GM12878 (cell line): ENCODE results near the gene CYBB. TPM values are rescaled to one million over a fixed set of nuclear protein-coding genes. Genes with fewer than 3 reads are reported as not detected.

Experiments
- ATAC-seq: fragments of 200-7000 bp; cut with Tn5 transposase; 3 replicates; pipeline ENCODE4 v1.9.1; 2020; ENCODE audit warnings: mild to moderate bottlenecking, moderate library complexity
- BruUV-seq: library from RNA; stranded (reverse); fragments of 400-500 nt; replicated peaks from 2 replicates; lab custom pipeline; 2021; lab: Mats Ljungman, UMichigan
- CTCF ChIA-PET: fragments of 300-600 bp; sonication (Branson Sonifier 250); formaldehyde crosslinking; extraction: SDS; loops from one replicate; lab custom pipeline; 2021; ENCODE audit warnings: inconsistent platforms; lab: Yijun Ruan, JAX
- POLR2A ChIA-PET: fragments of 350-600 bp; formaldehyde crosslinking; extraction: SDS; loops from one replicate; lab custom pipeline; 2021; ENCODE audit warnings: inconsistent platforms; lab: Charles Lee
- RAD21 ChIA-PET: fragments of 300-600 bp; sonication (Branson Sonifier 250); formaldehyde crosslinking; loops from one replicate; lab custom pipeline; 2023; ENCODE audit warnings: antibody characterized with exemption; ENCODE audit not compliant: unreplicated experiment; lab: Charles Lee
- SMC1A ChIA-PET: fragments of 300-600 bp; sonication (Branson Sonifier 250); formaldehyde crosslinking; loops from one replicate; lab custom pipeline; 2023; ENCODE audit not compliant: unreplicated experiment, uncharacterized antibody; lab: Charles Lee
- DNase-seq: peaks from one replicate; pipeline ENCODE4 v3.0.0-alpha.2; 2011; ENCODE audit warnings: low read depth, low spot score
- FAIRE-seq: peaks from 3 replicates; lab custom pipeline; 2011; peaks lifted over from hg19 to GRCh38; lab: Jason Lieb, UNC
- H2AFZ ChIP-seq: 2 replicates; pipeline ENCODE4 v1.6.0; 2011; ENCODE audit warnings: low read depth, low read length, control low read depth; ENCODE audit not compliant: control insufficient read depth
- H3K27ac ChIP-seq: 2 replicates; pipeline ENCODE4 v1.5.1; 2011; ENCODE audit warnings: control low read depth; ENCODE audit not compliant: control insufficient read depth, insufficient read depth
- H3K27me3 ChIP-seq, 2 experiments: replicated peaks in 1 of 2; 2 replicates each; pipeline versions ENCODE4 v1.6.0 to v1.6.1; 2011; ENCODE audit warnings: low read length in 1 of 2; ENCODE audit not compliant: control insufficient read depth in 2 of 2, insufficient read depth in 2 of 2
- H3K36me3 ChIP-seq, 2 experiments: 2 replicates each; pipeline ENCODE4 v1.5.1; 2011; ENCODE audit warnings: low read length in 1 of 2; ENCODE audit not compliant: control insufficient read depth in 2 of 2, insufficient read depth in 2 of 2
- H3K4me1 ChIP-seq: 2 replicates; pipeline ENCODE4 v1.6.1; 2011; ENCODE audit warnings: mild to moderate bottlenecking, low read length, moderate library complexity, mixed read lengths; ENCODE audit not compliant: control insufficient read depth, insufficient read depth
- H3K4me2 ChIP-seq: 2 replicates; pipeline ENCODE4 v1.6.0; 2011; ENCODE audit warnings: control low read depth; ENCODE audit not compliant: control insufficient read depth, insufficient read depth
- H3K4me3 ChIP-seq: fragments of 200-600 bp; sonication (generic); 2 replicates; pipeline ENCODE4 v1.5.1; 2016
- H3K79me2 ChIP-seq: 2 replicates; pipeline ENCODE4 v1.6.0; 2011; ENCODE audit warnings: low read length; ENCODE audit not compliant: control insufficient read depth, insufficient read depth
- H3K9ac ChIP-seq: 2 replicates; pipeline ENCODE4 v1.8.0; 2011; ENCODE audit warnings: low read length, control low read depth, mixed read lengths; ENCODE audit not compliant: control insufficient read depth, insufficient read depth
- H3K9me3 ChIP-seq: replicated peaks from 3 replicates; pipeline ENCODE4 v1.5.1; 2011; ENCODE audit warnings: mild to moderate bottlenecking, low read length; ENCODE audit not compliant: control insufficient read depth, insufficient read depth
- H4K20me1 ChIP-seq: 2 replicates; pipeline ENCODE4 v1.6.0; 2011; ENCODE audit not compliant: control insufficient read depth, insufficient read depth
- CEBPZ ChIP-seq: fragments of 150-350 bp; IDR thresholded peaks from 2 replicates; pipeline ENCODE4 v1.6.1; 2016; ENCODE audit warnings: low read depth, low read length
- CREB1 ChIP-seq: IDR thresholded peaks from 2 replicates; pipeline ENCODE4 v1.6.1; 2012; ENCODE audit warnings: low read depth, mild to moderate bottlenecking, inconsistent platforms
- JUNB ChIP-seq: IDR thresholded peaks from 2 replicates; pipeline ENCODE4 v1.6.1; 2016; ENCODE audit warnings: antibody characterized with exemption, mild to moderate bottlenecking
- JUND ChIP-seq: IDR thresholded peaks from 2 replicates; pipeline ENCODE4 v1.6.1; 2012; ENCODE audit warnings: low read depth, mild to moderate bottlenecking, low read length, improper control_type of control experiment, moderate library complexity
- NFIC ChIP-seq: IDR thresholded peaks from 2 replicates; pipeline ENCODE4 v1.6.1; 2012; ENCODE audit warnings: low read depth, mild to moderate bottlenecking, inconsistent platforms, low read length, moderate library complexity
- RUNX3 ChIP-seq: IDR thresholded peaks from 2 replicates; pipeline ENCODE4 v1.6.1; 2012; ENCODE audit warnings: low read length, inconsistent platforms
- SPI1 ChIP-seq: IDR thresholded peaks from 2 replicates; pipeline ENCODE4 v1.6.1; 2011; ENCODE audit warnings: low read depth, mild to moderate bottlenecking, low read length, moderate library complexity, borderline replicate concordance; ENCODE audit not compliant: insufficient read depth
- WGBS: methylation state at CpG from one replicate; pipeline ENCODE4 v1.1.6; 2016; ENCODE audit warnings: low lambda C conversion rate; ENCODE audit not compliant: insufficient replicate concordance, insufficient coverage; ENCODE audit errors: missing lambda C conversion rate; 5-methylcytosine and 5-hydroxymethylcytosine counted together
- in situ Hi-C: fragments of 300-500 bp; cut with MboI; formaldehyde crosslinking; loops from 9 replicates; pipeline ENCODE4 v1.14.3; 2018; ENCODE audit warnings: mixed read lengths
- intact Hi-C: fragments of 100-400 bp; cut with micrococcal nuclease; formaldehyde crosslinking; loops from one replicate; pipeline ENCODE4 v1.14.2; 2022; ENCODE audit not compliant: unreplicated experiment
- polyA plus RNA-seq, 11 experiments: library from polyadenylated mRNA; depleted of rRNA in 4 of 11; unstranded in 6 of 11; stranded (reverse) in 5 of 11; fragments of >200 nt; fragmentation: Nextera tagmentation in 4 of 11; fragmentation: Illumina TruSeq in 1 of 11; extraction: Ambion mirVana in 4 of 11; extraction: Trizol in 1 of 11; gene quantifications; 1 replicate in 1 of 11; 2 replicates in 10 of 11; pipeline versions ENCODE4 v1.2.1 to v1.2.3, GENCODE V29; 2011 to 2016; ENCODE audit warnings: inconsistent platforms in 2 of 11, missing spikeins in 2 of 11, low read depth in 1 of 11
- total RNA-seq, 4 experiments: library from RNA; depleted of rRNA in 3 of 4; stranded (reverse); fragments of >200 nt in 3 of 4; fragmentation: Illumina TruSeq in 1 of 4; extraction: Trizol in 1 of 4; gene quantifications; 2 replicates each; pipeline versions ENCODE4 v1.2.1 to v1.2.3, GENCODE V29; 2013 to 2021
- TF ChIP-seq, protein P1 (sequence below): IDR thresholded peaks from 2 replicates; pipeline ENCODE4 v1.6.1; 2012; ENCODE audit warnings: low read length, inconsistent platforms

Gene CYBB
- total and polyA plus RNA-seq, 10 of the 15 experiments (the other 5 are each of a cell fraction or from before 2014, with no cell fraction given) = 6.2 to 73.9 (median 24.8) TPM

GRCh38 chrX:37815366-37815765 is 35.5 kb downstream of the CYBB start:
- Histone ChIP-seq H3K9me3 (no peaks in the 10 kb centered on the region; the same call in 2 of the 3 replicates), H3K27me3 (no peaks in the 10 kb centered on the region; a peak in 1 of 4 replicates), H3K4me2 (no peak overlapping the region), H3K4me3 (no peak overlapping the region), H3K4me1 (peaks cover 27% of the 10 kb centered on the region), H4K20me1 (no peaks in the 10 kb centered on the region), H3K9ac (no peak overlapping the region), H2AFZ (no peak overlapping the region), H3K79me2 (no peaks in the 10 kb centered on the region), H3K36me3 (no peaks in the 10 kb centered on the region; a peak in 1 of 4 replicates), H3K27ac (peak overlapping the region; percentile 39; the same call in 1 of the 2 replicates)
- RAD21 ChIA-PET = interaction anchor here (1.0 to 4.5 kb wide), 6 partner anchors 8 to 69 kb away, joined by 3 to 34 read pairs (median 5); no protein-coding TSS in a partner anchor
- FAIRE-seq = no peak
- WGBS = 6% methylated on average over 5 of the region's 5 CpGs
- intact Hi-C loops (loop anchor here (2.0 to 5.0 kb wide), 2 partner anchors 33 to 61 kb away; partner anchors contain the start of gene CYBB), in situ Hi-C loops (no loop called here)
- ATAC-seq = no peak
- TF ChIP-seq, protein P1, sequence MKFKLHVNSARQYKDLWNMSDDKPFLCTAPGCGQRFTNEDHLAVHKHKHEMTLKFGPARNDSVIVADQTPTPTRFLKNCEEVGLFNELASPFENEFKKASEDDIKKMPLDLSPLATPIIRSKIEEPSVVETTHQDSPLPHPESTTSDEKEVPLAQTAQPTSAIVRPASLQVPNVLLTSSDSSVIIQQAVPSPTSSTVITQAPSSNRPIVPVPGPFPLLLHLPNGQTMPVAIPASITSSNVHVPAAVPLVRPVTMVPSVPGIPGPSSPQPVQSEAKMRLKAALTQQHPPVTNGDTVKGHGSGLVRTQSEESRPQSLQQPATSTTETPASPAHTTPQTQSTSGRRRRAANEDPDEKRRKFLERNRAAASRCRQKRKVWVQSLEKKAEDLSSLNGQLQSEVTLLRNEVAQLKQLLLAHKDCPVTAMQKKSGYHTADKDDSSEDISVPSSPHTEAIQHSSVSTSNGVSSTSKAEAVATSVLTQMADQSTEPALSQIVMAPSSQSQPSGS = no peak
- TF ChIP-seq SPI1 = peak; percentile 86
- CTCF ChIA-PET = interaction anchor here (1.0 to 3.6 kb wide), 4 partner anchors 9 to 70 kb away, joined by 3 to 23 read pairs (median 8); no protein-coding TSS in a partner anchor
- SMC1A ChIA-PET = interaction anchor here (0.6 to 10.3 kb wide), 9 partner anchors 8 to 70 kb away, joined by 3 to 75 read pairs (median 4); partner anchors contain the start of gene CYBB
- no peak for DNase-seq
- BruUV-seq = no TSS peak
- POLR2A ChIA-PET = interaction anchor here (1.0 to 1.5 kb wide), 4 partner anchors 24 to 38 kb away, joined by 3 to 8 read pairs (median 3); partner anchors contain the start of gene CYBB

- SMC1A ChIA-PET = interaction anchor here (0.7 to 10.3 kb wide), 12 partner anchors 9 to 499 kb away, joined by 3 to 75 read pairs (median 5); partner anchors contain the start of gene CYBB
- intact Hi-C loops = loop anchor here (5.0 kb wide), 1 partner anchor 34 kb away; the partner anchor contains the start of gene CYBB
- H3K4me1 ChIP-seq = peaks cover 24% of the 10 kb centered on the region
- TF ChIP-seq CREB1 (0 out of 2 replicates have a peak, but pooled peaks have one; percentile 38), CEBPZ (no peak), NFIC (peak; percentile 18; the same call in 1 of the 2 replicates), JUNB (peak; percentile 23; the same call in 1 of the 2 replicates), RUNX3 (peak; percentile 5; the same call in 1 of the 2 replicates), JUND (no peak)
- TF ChIP-seq, all 136 proteins: peak for 4
- ChIA-PET POLR2A (interaction anchor here (0.9 to 1.0 kb wide), 3 partner anchors 29 to 71 kb away, joined by 3 to 8 read pairs (median 5); no protein-coding TSS in a partner anchor), RAD21 (interaction anchor here (0.6 to 4.5 kb wide), 10 partner anchors 9 to 71 kb away, joined by 3 to 34 read pairs (median 6); partner anchors contain the start of gene CYBB), CTCF (interaction anchor here (0.6 to 3.5 kb wide), 11 partner anchors 9 to 411 kb away, joined by 3 to 31 read pairs (median 4); no protein-coding TSS in a partner anchor)
- Histone ChIP-seq H3K79me2 (no peaks in the 10 kb centered on the region), H3K9me3 (no peaks in the 10 kb centered on the region; the same call in 2 of the 3 replicates), H3K27ac (peak overlapping the region; percentile 58), H3K4me2 (no peak overlapping the region; the same call in 1 of the 2 replicates), H3K36me3 (no peaks in the 10 kb centered on the region; a peak in 1 of 4 replicates), H4K20me1 (no peaks in the 10 kb centered on the region), H2AFZ (peak overlapping the region; percentile 56; the same call in 1 of the 2 replicates), H3K4me3 (no peak overlapping the region), H3K27me3 (no peaks in the 10 kb centered on the region; a peak in 1 of 4 replicates), H3K9ac (no peak overlapping the region)
- FAIRE-seq (no peak), DNase-seq (no peak), ATAC-seq (peak; percentile 57)
- in situ Hi-C loops = no loop called here
- 0% methylated on average over 4 of the region's 4 CpGs for WGBS
- BruUV-seq = no TSS peak
These were observed 36.9 kb downstream of the CYBB start for GRCh38 chrX:37816766-37817165.
